ENCODE results near the gene LDLRAD4. TPM values are rescaled to one million over a fixed set of nuclear protein-coding genes. Genes with fewer than 3 reads are reported as not detected.

The LDLRAD4 gene
- polyA plus RNA-seq, 1 experiment: not detected

GRCh38 chr18:13518382-13518781 lies 299.8 kb downstream of the LDLRAD4 start:
- ChIA-PET CTCF (no interaction called here), POLR2A (no interaction called here)
- H3K9me3 ChIP-seq (ENCODE audit: control insufficient read depth, insufficient read depth, low read length): no peaks in the 10 kb centered on the region; the same call in 1 of the 2 replicates
- no peak for DNase-seq (ENCODE audit: low read depth, low spot score)
- no peaks in the 10 kb centered on the region for H3K27me3 ChIP-seq (ENCODE audit: control insufficient read depth, insufficient read depth, low read length)
- no peak overlapping the region for H3K4me3 ChIP-seq (ENCODE audit: low read depth, low read length)
- no peak overlapping the region for H3K27ac ChIP-seq (ENCODE audit: low read depth, low read length)
- TF ChIP-seq CTCF (IDR thresholded peaks at IDR 0.05; ENCODE audit: low read depth, low read length): no peak

- Histone ChIP-seq H3K9me3 (ENCODE audit: control insufficient read depth, insufficient read depth, low read length) (no peaks in the 10 kb centered on the region; the same call in 1 of the 2 replicates), H3K27me3 (ENCODE audit: control insufficient read depth, insufficient read depth, low read length) (no peaks in the 10 kb centered on the region), H3K27ac (ENCODE audit: low read depth, low read length) (no peak overlapping the region), H3K4me3 (ENCODE audit: low read depth, low read length) (no peak overlapping the region)
- ChIA-PET POLR2A (no interaction called here), CTCF (no interaction called here)
- no peak for TF ChIP-seq CTCF (IDR thresholded peaks at IDR 0.05; ENCODE audit: low read depth, low read length)
- no peak for DNase-seq (ENCODE audit: low read depth, low spot score)
Observed at GRCh38 chr18:13520306-13520705, 301.7 kb downstream of the LDLRAD4 start.

GRCh38 chr18:13520741-13521140 lies 302.2 kb downstream of the LDLRAD4 start:
- no peak for TF ChIP-seq CTCF (IDR thresholded peaks at IDR 0.05; ENCODE audit: low read depth, low read length)
- Histone ChIP-seq H3K27me3 (ENCODE audit: control insufficient read depth, insufficient read depth, low read length) (no peaks in the 10 kb centered on the region), H3K27ac (ENCODE audit: low read depth, low read length) (no peak overlapping the region), H3K4me3 (ENCODE audit: low read depth, low read length) (no peak overlapping the region), H3K9me3 (ENCODE audit: control insufficient read depth, insufficient read depth, low read length) (no peaks in the 10 kb centered on the region; the same call in 1 of the 2 replicates)
- ChIA-PET POLR2A (no interaction called here), CTCF (no interaction called here)
- no peak for DNase-seq (ENCODE audit: low read depth, low spot score)

GRCh38 chr18:13521418-13521817 lies 302.9 kb downstream of the LDLRAD4 start:
- Histone ChIP-seq H3K4me3 (ENCODE audit: low read depth, low read length) (no peak overlapping the region), H3K27ac (ENCODE audit: low read depth, low read length) (no peak overlapping the region), H3K9me3 (ENCODE audit: control insufficient read depth, insufficient read depth, low read length) (no peaks in the 10 kb centered on the region; the same call in 1 of the 2 replicates), H3K27me3 (ENCODE audit: control insufficient read depth, insufficient read depth, low read length) (no peaks in the 10 kb centered on the region)
- CTCF ChIA-PET: no interaction called here
- POLR2A ChIA-PET: no interaction called here
- DNase-seq (ENCODE audit: low read depth, low spot score): no peak
- TF ChIP-seq CTCF (IDR thresholded peaks at IDR 0.05; ENCODE audit: low read depth, low read length): no peak

- Histone ChIP-seq H3K4me3 (ENCODE audit: low read depth, low read length) (no peak overlapping the region), H3K27ac (ENCODE audit: low read depth, low read length) (no peak overlapping the region), H3K9me3 (ENCODE audit: control insufficient read depth, insufficient read depth, low read length) (no peaks in the 10 kb centered on the region; the same call in 1 of the 2 replicates), H3K27me3 (ENCODE audit: control insufficient read depth, insufficient read depth, low read length) (no peaks in the 10 kb centered on the region)
- TF ChIP-seq CTCF (IDR thresholded peaks at IDR 0.05; ENCODE audit: low read depth, low read length): no peak
- ChIA-PET CTCF (interaction anchor here (0.5 kb wide), 1 partner anchor 856 kb away, joined by 6 read pairs; no protein-coding TSS in a partner anchor), POLR2A (no interaction called here)
- DNase-seq (ENCODE audit: low read depth, low spot score): no peak
Observed at GRCh38 chr18:13522256-13522655, 303.7 kb downstream of the LDLRAD4 start.
